LNCaP clone FGC (cell line): ENCODE data around the gene NUP42.

Experiments used
- DNase-seq: peaks from one replicate; pipeline ENCODE4 v3.0.0-alpha.2; 2011; ENCODE audit warnings: low read depth
- H3K4me3 ChIP-seq: 2 replicates; pipeline ENCODE4 v1.5.1; 2011; ENCODE audit warnings: mild to moderate bottlenecking, low read depth, low read length, control low read depth
- CTCF ChIP-seq: IDR thresholded peaks from 2 replicates; pipeline ENCODE4 v1.5.1; 2012; ENCODE audit warnings: mild to moderate bottlenecking; ENCODE audit not compliant: control insufficient read depth, insufficient read depth; ENCODE audit errors: extremely low read depth

Gene NUP42

GRCh38 chr7:23211589-23211988 lies 29.7 kb downstream of the NUP42 start:
- no peak for TF ChIP-seq CTCF
- H3K4me3 ChIP-seq, result no peak overlapping the region
- DNase-seq, result no peak

GRCh38 chr7:23212395-23212794 lies 30.5 kb downstream of the NUP42 start:
- no peak overlapping the region for H3K4me3 ChIP-seq
- DNase-seq, result no peak

GRCh38 chr7:23212841-23213240 lies 31.0 kb downstream of the NUP42 start:
- no peak for DNase-seq
- no peak for TF ChIP-seq CTCF
- no peak overlapping the region for H3K4me3 ChIP-seq

More at GRCh38 chr7:23212395-23212794, 30.5 kb downstream of the NUP42 start:
- no peak for TF ChIP-seq CTCF

GRCh38 chr7:23213755-23214154 lies 31.9 kb downstream of the NUP42 start:
- TF ChIP-seq CTCF, result no peak
- DNase-seq, result no peak
- no peak overlapping the region for H3K4me3 ChIP-seq

GRCh38 chr7:23214423-23214822 lies 32.6 kb downstream of the NUP42 start:
- no peak for DNase-seq
- no peak for TF ChIP-seq CTCF
- H3K4me3 ChIP-seq, result no peak overlapping the region

GRCh38 chr7:23214938-23215337 lies 33.1 kb downstream of the NUP42 start:
- no peak for TF ChIP-seq CTCF
- DNase-seq, result no peak
- no peak overlapping the region for H3K4me3 ChIP-seq

- no peak overlapping the region for H3K4me3 ChIP-seq
- no peak for DNase-seq
- no peak for TF ChIP-seq CTCF
These were observed 34.2 kb downstream of the NUP42 start for GRCh38 chr7:23216021-23216420.
